Measurements from ENCODE around the gene E4F1. TPM values are rescaled to one million over a fixed set of nuclear protein-coding genes. Genes with fewer than 3 reads are reported as not detected.
A peak's percentile ranks its signal among the peaks of the same experiment; 100 is the strongest.

The E4F1 gene
- total and polyA plus RNA-seq, 2 of the 8 experiments (the other 6 are each of a cell fraction or from before 2014, with no cell fraction given), result 22.2 to 27.0 TPM

DNA sequence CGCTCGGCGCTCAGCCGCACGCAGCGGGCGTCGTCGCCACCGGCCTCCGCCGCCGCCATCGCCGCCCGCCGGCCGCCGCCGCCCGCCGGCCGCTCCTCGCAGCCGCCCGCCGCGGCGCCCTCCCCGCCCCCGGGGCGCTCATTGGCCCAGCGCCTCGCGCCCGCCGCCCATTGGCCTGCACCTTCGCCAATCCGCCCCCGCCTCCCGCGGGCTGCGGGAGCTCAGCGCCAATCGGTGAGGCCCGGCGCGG lies 8.7 kb upstream of the E4F1 start, which contains the start of gene PGP:
Gene PGP, minus strand, starts transcription at position 122 of the 250 bp plus-strand sequence. Its CDS starts 63 bp downstream, at position 59.
- Histone ChIP-seq H3K14ac (ENCODE audit: insufficient read length) (no peak within 1 kb of the TSS), H2BK20ac (ENCODE audit: low read length) (no peak within 1 kb of the TSS), H2AK5ac (ENCODE audit: low read depth, low read length) (peak within 1 kb of the TSS; percentile 66; the same call in 1 of the 2 replicates), H2BK120ac (replicated peaks; ENCODE audit: low read depth, low read length) (peak within 1 kb of the TSS; percentile 75), H3K4me3 (ENCODE audit: extremely low read depth in 1 of 4, insufficient read depth in 2 of 4, low read depth in 3 of 4, low read length in 4 of 4) (peak within 1 kb of the TSS; percentile 80 to 98 (median 90)), H3K9ac (replicated peaks in 1 of 4; ENCODE audit: extremely low read depth in 1 of 4, low read depth in 3 of 4, low read length in 3 of 4) (peak within 1 kb of the TSS; percentile 92 to 97 (median 94)), H2BK15ac (ENCODE audit: low read length) (no peak within 1 kb of the TSS), H3K56ac (replicated peaks; ENCODE audit: insufficient read length, low read depth, low read length) (peak within 1 kb of the TSS; percentile 99), H3K79me2 (ENCODE audit: control insufficient read depth in 1 of 2, insufficient read depth in 2 of 2, low read length in 2 of 2) (peaks cover 3 to 18% of the 10 kb centered on the region in 2 experiments; a peak in 3 of 4 replicates), H3K4me2 (ENCODE audit: insufficient read depth in 1 of 2, low read depth in 2 of 2, low read length in 2 of 2) (peak within 1 kb of the TSS; percentile 80 to 84), H3K79me1 (ENCODE audit: low read depth, low read length) (peaks cover 4% of the 10 kb centered on the region), H4K20me1 (replicated peaks in 1 of 2; ENCODE audit: control insufficient read depth in 1 of 2, insufficient read depth in 2 of 2, low read length in 2 of 2) (peaks cover 8 to 36% of the 10 kb centered on the region in 2 experiments), H3K4me1 (replicated peaks in 1 of 4; ENCODE audit: control insufficient read depth in 3 of 4, insufficient read depth in 4 of 4, low read length in 3 of 4) (peaks cover 0 to 17% (median 5%) of the 10 kb centered on the region in 4 experiments; a peak in 5 of 7 replicates), H2BK5ac (ENCODE audit: low read depth, low read length) (peak within 1 kb of the TSS; percentile 99), H3K23ac (ENCODE audit: insufficient read length) (no peak within 1 kb of the TSS), H3K36me3 (ENCODE audit: control insufficient read depth in 2 of 4, insufficient read depth in 4 of 4, low read length in 3 of 4) (peaks cover 4 to 13% (median 7%) of the 10 kb centered on the region in 4 experiments; a peak in 5 of 8 replicates), H4K5ac (ENCODE audit: insufficient read length, low read depth, low read length) (peak within 1 kb of the TSS; percentile 95), H3K27ac (ENCODE audit: low read depth, low read length) (peak within 1 kb of the TSS; percentile 94), H3K27me3 (replicated peaks in 1 of 4; ENCODE audit: control insufficient read depth in 3 of 4, extremely low read depth in 1 of 4, insufficient read depth in 3 of 4, low read length in 3 of 4) (no peaks in the 10 kb centered on the region), H3K23me2 (ENCODE audit: low read depth, low read length) (peaks cover 9% of the 10 kb centered on the region), H3K9me3 (ENCODE audit: insufficient read depth in 2 of 2, low read depth in 1 of 2, low read length in 1 of 2) (no peaks in the 10 kb centered on the region), H3K4ac (replicated peaks; ENCODE audit: insufficient read length, low read depth, low read length) (peak within 1 kb of the TSS; percentile 99), H4K8ac (ENCODE audit: extremely low read depth, insufficient read depth, low read length) (peak within 1 kb of the TSS; percentile 99), H4K91ac (replicated peaks; ENCODE audit: insufficient read length, low read length) (peak within 1 kb of the TSS; percentile 99), H3K18ac (ENCODE audit: extremely low read depth, low read length) (peak within 1 kb of the TSS; percentile 85), H2AFZ (ENCODE audit: low read length) (peak within 1 kb of the TSS; percentile 48; the same call in 1 of the 2 replicates), H2BK12ac (ENCODE audit: low read depth, low read length) (peak within 1 kb of the TSS; percentile 87; the same call in 1 of the 2 replicates)
- FAIRE-seq (no peak), DNase-seq (ENCODE audit: low read depth in 1 of 2, low spot score in 2 of 2) (no peak)
- CTCF ChIA-PET (ENCODE audit: partially characterized antibody), result interaction anchor here (0.6 to 1.0 kb wide), 2 partner anchors 15 to 37 kb away, joined by 3 read pairs; no protein-coding TSS in a partner anchor
- POLR2A ChIA-PET (ENCODE audit: partially characterized antibody), result interaction anchor here (0.6 to 15.1 kb wide), 23 partner anchors 8 to 318 kb away, joined by 3 to 156 read pairs (median 4); partner anchors contain the start of genes DNASE1L2, E4F1, ECI1 and TRAF7
- 0% methylated on average over 14 of the region's 48 CpGs; no CpG with 5 or more reads in 1 of the 2 experiments for WGBS, 2 experiments (ENCODE audit: extremely low coverage in 1 of 2, insufficient coverage in 1 of 2, insufficient read length in 1 of 2, insufficient replicate concordance in 2 of 2, low coverage in 1 of 2, low lambda C conversion rate in 2 of 2, missing lambda C conversion rate in 1 of 2)
- TF ChIP-seq ASH2L (IDR thresholded peaks at IDR 0.05; ENCODE audit: low read length) (peak; percentile 3), SP1 (IDR thresholded peaks at IDR 0.05; ENCODE audit: low read depth, low read length) (no peak; the same call in 1 of the 2 replicates), YY1 (IDR thresholded peaks at IDR 0.05; ENCODE audit: low read depth, low read length) (peak; percentile 19; the same call in 1 of the 2 replicates), RAD21 (IDR thresholded peaks at IDR 0.05 in 1 of 2, conservative IDR thresholded peaks at IDR 0.05 in 1 of 2; ENCODE audit: low read depth in 2 of 2, low read length in 2 of 2) (no peak), KDM4A (IDR thresholded peaks at IDR 0.05; ENCODE audit: low read depth, low read length, severe bottlenecking) (peak; percentile 20), CREB1 (IDR thresholded peaks at IDR 0.05) (no peak), CHD1 (IDR thresholded peaks at IDR 0.05; ENCODE audit: low read depth, low read length) (no peak), NANOG (IDR thresholded peaks at IDR 0.05; ENCODE audit: insufficient read depth, low read depth, low read length, poor library complexity, severe bottlenecking) (no peak), SP2 (IDR thresholded peaks at IDR 0.05; ENCODE audit: low read length) (peak; percentile 68)
- TF ChIP-seq, protein P1, sequence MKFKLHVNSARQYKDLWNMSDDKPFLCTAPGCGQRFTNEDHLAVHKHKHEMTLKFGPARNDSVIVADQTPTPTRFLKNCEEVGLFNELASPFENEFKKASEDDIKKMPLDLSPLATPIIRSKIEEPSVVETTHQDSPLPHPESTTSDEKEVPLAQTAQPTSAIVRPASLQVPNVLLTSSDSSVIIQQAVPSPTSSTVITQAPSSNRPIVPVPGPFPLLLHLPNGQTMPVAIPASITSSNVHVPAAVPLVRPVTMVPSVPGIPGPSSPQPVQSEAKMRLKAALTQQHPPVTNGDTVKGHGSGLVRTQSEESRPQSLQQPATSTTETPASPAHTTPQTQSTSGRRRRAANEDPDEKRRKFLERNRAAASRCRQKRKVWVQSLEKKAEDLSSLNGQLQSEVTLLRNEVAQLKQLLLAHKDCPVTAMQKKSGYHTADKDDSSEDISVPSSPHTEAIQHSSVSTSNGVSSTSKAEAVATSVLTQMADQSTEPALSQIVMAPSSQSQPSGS (IDR thresholded peaks at IDR 0.05; ENCODE audit: low read length), result no peak
- TF ChIP-seq, protein P2, sequence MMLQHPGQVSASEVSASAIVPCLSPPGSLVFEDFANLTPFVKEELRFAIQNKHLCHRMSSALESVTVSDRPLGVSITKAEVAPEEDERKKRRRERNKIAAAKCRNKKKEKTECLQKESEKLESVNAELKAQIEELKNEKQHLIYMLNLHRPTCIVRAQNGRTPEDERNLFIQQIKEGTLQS (IDR thresholded peaks at IDR 0.05; ENCODE audit: insufficient read depth, low read depth, low read length), result no peak
